GM20431 (cell line): ENCODE data around the gene MPRIP.
"Not testable (repeated sequence)": the region's sequence is repeated elsewhere in the genome, so short reads cannot be mapped to it uniquely, and the experiment has no call there.

ENCODE experiments used
- in situ Hi-C: fragments of 300-500 bp; cut with MseI, MboI; formaldehyde crosslinking; loops from one replicate; pipeline ENCODE4 v1.15.0; 2020; ENCODE audit warnings: low sequenced_read_pairs; ENCODE audit not compliant: unreplicated experiment

Gene MPRIP

DNA sequence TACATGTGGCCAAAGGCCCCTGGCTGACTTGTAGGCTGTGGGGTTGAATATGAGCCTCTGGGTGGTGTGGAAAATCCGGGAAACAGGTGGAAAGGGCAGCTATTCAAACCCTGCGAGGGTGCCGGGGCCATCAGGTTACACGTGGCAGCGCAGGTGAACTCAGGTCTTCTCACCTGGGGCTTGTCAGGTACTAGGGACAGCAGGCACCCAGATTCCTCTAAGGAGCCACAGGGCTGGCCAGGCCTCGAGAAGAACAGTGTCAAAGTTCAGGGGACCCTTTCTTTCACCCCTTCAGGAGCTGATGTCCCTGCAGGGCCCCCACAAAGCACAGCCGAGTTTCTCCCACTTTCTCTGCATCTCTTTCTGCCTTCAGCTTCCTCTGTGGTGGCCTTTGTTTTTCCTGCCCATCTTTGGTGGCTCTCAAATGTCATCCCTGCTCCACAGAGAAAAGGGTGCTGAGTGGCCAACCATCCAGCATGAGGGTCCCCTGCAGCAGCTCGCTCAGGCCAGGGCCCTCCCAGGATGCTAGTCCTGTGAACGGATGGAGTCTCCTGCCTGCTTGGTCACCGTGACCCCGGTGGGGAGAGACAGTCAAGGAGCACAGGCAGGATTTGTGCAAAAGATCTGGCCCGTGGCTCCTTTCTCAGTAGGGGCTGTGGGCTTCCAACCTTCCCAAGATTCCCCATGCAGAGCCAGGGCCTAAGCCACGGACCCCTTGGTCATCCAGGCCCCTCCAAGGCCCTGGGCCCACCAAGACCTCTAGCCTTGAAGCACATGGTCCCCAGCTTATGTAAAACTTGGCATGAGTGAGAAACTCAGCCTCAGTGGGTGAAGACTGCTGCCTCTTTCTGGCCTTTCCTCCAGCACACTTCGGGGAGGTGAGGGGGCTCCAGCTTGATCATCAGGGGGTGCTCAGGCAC lies 28.2 kb upstream of the MPRIP start:
- in situ Hi-C loops: not testable (repeated sequence)

DNA sequence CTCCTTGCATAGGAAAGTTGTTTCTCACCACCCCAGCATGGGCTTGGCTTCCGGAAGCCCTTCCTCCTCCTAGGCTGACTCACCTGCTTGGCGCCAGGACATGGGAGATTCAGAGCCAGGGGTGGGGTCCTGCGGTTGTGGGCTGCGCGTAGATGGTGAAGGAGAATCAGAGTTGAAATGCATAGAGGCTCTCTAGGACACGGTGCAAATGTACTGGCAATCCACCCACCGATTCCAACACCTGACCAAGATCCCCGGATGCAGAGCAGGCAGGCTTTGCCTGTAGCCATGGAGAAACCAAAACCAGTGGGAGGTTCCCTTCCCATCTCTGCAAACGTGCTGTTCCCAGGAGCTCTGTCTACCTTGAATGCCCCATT lies 27.5 kb upstream of the MPRIP start:
- in situ Hi-C loops: not testable (repeated sequence)

DNA sequence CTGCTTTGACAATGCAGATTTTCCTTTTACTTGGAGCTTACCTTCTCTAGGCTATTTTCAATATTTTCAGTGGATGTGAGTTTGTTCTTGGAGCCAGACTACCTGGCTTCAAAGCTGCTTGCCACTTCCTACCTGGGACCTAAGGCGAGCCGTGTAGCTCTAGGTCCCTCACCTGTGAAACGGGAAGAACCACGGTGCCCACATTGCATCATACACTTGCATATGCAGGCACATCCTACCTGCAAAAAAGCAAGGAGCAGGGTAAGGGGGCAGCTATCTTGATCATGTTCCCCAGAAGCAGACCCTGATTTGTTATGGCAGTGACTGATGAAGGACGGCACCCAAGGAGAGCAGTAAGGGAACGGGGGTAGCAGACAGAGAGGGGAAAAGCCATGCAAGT lies 27.0 kb upstream of the MPRIP start:
- in situ Hi-C loops: no loop called here

DNA sequence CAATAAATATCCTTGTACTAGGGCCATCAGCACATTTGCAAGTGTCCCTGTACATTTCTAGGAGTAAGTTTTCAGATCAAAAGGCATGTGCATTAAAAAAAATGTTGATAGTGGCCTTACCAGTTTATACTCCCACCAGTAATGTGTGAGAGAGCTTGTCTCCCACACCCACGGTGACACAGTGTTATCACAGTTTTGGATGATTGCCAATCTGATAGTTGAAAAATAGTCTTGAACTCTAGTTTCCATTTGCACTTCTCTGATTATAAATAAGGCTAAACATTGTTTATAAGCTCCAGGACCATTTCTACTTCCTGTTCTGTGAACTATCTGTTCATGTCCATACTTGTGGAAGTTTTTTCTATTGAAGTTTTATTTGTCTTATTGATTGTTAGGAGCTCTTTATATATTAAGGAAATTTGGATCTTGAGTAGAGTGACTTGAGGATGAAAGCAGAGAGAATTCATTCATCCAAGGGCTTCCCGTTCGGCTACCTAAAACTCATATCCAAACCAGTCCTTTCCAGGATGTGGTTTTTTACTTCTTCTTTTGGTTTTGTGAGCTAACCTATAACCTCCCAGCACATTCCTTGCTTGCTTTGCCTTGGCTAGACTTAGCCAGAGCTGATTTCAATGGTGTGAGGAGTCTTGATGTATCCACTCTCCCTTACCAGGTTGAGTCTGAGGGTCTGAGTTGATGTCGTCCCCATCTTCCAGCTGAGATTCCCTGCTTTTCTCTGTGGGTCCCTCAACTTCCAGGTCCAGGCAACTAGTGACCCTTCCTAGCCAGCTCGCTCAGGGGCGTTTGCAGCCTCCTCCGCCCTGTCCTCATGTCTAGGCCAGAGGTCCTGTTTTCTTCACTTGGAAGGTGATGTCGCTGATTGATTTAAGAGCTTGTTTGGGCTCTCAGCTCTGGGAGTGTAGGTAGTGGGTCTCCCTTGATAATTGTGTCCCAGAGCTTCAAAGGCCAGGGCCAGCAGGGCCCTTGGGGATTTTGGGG lies 25.8 kb upstream of the MPRIP start:
- in situ Hi-C loops: not testable (repeated sequence)

DNA sequence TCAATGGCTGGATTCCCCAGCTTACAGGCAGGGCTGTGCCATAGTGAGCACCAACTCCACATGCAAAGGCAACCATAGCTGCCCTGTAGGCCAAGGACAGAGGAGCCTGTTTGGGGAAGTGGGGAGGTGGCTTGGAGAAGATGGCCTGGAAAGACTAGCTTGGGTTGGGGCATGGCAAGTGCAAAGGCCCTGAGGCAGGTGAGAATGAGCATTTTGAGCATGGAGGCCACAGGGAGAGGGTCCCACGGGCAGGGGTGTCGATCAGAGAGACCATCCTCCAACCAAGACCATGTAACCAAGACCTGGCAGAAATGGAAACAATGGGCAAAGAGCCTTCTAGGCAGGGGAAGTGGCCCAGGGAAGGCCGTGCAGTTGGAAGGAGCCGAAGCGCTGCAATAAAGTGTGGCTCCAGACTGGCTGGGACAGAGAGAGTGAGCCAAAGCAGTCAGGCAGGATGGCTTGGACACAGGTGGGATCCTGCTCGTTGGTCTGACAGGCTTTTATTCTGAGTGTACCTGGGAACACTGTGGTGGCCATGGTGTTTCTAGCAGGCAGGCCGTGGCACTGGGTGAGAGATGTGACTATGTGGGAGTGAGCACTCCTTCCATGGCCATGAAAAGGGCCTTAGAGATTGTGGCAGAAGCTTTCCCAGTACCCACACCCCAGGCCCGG lies 24.8 kb upstream of the MPRIP start:
- in situ Hi-C loops: no loop called here

DNA sequence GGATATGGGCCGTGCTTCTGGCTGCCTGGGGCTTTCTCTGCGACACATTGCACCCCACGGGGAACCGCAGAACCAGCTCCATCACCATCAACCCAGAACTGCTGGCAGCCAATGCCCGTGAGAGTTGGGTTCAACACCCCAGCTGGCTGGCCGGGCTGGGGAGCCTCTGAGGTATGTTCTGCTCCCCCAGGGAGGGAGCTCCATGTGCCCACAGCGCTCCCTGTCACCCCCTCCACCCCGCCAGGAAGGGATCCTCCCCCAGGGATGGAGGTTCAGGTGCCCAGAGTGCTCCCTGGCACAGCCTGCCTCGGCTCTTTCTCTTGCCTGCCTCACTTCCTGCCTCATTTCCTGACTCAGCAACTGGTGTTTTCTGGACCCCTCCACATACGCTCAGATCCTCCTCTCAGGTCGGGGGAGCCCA lies 24.2 kb upstream of the MPRIP start:
- in situ Hi-C loops: no loop called here

DNA sequence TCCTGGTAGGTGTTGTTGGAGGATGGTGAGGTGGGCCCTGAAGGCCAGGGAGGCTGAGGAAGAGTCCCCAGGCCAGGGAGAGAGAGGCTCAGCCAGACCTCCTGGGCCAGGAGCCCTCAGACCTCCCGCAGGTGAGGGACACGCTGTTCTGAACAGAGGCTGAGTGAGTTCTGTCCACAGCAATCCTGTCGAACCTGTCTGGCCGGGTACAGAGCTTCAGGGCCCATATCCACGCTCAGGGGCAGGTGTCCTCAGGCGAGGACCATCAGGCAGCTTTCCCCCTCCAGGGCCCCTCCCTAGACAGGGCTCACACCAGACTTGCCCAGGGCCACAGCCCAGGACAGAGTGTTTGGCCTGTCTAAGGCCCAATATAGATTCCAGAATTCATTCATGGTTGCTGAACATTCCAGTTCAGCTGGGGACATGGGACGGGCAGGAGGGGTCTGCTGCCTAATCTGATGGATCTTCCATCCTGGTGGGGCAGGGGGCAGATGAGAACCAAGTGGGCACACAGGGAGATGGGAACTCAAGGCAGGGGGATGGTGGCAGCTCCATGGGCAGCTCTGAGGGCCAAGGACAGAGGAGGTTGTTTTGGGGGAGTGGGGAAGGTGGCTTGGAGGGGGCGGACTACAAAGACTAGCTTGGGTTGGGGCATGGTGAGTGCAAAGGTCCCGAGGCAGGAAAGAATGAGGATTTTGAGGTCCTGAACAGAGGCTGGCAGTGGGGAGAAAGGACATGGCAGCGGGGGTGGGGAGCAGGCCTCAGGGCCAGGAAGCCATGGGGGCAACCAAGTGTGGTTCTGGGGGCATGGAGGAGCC lies 23.4 kb upstream of the MPRIP start:
- in situ Hi-C loops: no loop called here

DNA sequence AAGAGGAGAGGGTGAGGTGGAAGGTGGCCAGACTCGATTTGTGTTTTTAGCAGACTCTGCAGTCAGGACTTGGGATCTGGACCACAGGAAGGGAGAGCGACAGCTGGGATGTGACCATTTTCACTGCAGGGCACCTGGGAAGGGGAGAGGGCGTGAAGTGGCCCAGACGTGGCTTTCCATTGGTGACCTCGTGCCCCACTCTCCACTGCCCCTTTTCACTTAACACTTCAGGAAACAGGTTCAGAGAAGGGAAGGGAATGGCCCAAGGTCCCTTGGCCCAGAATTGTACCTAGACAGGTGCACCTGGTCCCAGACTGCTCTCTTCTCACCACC lies 22.9 kb upstream of the MPRIP start:
- in situ Hi-C loops: no loop called here

DNA sequence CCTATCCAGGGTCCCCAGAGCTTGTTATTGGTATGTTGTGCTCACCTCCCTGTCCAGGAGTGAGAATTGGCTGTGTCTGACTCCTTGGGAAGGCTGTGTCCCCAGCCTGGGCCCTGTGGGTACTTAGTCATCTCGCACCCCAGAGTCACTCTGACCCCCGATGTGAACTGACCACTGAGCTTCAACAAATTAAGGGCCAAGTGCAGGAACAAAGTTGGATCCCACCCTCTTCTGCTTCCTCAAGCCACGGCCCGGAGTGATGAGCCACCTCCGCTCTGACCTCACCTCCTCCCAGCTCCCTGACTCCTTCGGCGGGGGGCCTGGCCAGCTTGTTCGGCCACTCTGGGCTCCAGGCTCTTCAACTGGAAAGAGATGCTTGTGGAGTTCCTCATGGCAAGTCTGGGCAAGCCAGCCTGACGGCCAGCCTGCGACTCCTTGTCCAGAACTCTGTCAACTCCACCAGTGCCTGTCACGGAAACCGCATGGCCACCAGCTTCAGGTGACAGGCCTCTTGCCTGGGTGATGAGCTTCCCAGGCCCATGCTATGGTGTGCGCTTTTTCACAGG lies 22.3 kb upstream of the MPRIP start:
- in situ Hi-C loops: no loop called here

DNA sequence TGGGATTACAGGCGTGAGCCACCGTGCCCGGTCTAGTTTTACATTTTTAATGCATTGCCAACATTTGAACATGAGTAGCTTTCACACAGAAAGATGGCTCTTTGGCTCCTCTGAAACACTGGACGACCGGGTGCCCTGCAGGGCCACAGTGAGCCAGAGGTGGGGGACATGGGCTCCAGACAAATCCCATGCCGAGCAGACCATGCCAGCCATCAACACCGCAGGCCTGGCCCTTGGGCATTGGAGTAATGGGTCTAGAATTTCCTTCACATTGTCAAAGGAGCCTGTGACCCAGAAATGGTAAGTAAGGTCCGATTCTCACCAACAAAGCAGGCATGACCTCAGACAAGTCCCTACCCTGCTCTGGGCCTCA lies 21.4 kb upstream of the MPRIP start:
- in situ Hi-C loops: no loop called here

DNA sequence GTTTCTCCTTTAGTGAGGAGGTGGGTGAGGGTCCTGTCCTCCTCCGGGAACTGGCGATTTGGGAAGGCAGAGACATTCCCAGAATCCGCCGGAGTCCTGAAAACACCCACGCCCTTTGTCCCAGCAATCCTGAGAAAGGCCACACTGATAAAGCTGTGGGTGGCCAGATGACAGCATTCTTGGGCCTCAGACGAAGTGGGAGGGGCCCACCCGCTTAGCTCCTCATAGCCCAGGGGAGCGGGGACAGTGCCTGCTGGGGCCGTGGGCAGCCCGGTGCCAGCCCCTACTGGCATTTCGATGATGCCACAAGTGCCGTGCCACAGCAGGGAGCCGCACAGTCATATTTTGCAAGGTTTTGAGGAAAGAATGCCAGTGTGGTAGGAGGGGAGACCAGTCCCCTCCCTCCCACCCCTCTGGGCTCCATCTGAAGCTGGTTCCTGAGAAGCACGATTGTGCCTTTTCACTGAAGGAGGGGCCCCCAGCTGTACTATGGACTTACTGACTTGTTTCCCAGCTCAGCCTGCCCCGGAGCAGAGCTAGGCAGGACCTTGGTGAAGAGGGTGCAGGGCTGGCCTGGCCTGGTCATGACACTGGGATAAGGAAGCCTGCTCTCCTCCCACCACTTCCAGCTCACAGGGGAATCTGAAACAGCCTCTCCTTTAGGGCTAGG lies 20.9 kb upstream of the MPRIP start:
- in situ Hi-C loops: no loop called here

DNA sequence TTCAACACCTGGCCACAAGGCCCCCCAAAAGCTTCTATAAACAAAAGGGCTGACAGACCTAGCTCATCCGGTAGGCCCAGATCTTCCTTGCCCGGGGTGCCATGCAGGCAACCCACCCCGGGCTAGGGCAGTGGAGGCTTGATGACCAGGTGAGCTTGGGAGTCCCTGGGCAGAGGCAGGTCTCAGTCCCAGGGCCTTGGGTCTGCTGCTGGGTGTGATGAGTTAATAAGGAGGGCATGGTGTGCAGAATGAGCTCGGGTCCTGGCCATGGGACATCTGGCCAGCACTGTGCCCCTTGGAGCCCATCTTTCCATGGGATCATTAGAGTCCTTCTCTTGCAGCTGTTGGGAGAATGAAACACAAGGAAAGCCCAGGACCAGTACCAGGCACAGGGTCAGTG lies 20.2 kb upstream of the MPRIP start:
- in situ Hi-C loops: no loop called here

DNA sequence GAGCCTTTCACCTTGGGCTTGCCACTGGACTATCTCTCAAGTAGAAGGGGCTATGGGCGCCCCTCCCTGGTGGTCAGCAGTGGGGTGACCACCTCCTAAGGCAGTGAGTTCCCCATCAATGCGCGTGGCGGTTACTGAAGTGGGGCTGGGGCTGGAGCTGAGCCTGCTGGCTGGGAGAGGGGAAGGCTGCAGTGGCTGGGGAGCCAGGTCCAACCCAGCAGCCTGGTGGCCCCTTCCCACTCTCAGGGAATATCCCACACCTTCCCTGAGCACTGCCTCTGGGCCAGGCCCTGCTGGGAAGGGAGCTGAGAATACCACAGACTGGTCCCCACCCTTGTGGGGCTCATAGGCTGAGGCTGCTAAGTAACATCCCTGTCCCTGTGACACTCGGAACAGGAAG lies 19.8 kb upstream of the MPRIP start:
- in situ Hi-C loops: no loop called here

DNA sequence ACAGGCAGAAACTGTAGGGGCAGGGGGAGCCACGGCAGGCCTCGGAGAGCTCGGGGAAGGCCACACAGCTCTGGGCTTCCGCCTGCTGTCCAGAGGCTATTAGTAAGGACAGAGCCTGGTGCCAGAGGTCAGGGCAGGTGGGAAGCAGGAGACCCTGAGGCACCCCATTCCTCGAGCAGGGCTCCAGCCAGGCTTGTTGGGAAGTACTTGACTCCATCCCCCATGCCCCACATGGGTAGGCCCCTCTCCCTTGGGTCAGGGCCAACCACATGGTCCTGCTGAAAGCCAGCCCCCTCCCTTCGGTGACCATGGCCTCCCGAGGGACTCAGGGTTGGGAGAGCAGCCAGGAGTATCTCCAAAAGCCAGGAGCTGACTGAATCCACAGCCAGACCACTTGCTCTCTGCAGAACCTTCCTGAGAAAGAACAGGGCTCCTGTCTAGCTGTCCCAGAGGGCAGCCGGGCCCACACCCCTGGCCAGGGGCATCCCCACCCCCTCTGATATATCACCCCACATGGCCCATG lies 17.4 kb upstream of the MPRIP start:
- in situ Hi-C loops: loop anchor here (25.0 kb wide), 1 partner anchor 287 kb away; the partner anchor contains the start of gene NT5M

DNA sequence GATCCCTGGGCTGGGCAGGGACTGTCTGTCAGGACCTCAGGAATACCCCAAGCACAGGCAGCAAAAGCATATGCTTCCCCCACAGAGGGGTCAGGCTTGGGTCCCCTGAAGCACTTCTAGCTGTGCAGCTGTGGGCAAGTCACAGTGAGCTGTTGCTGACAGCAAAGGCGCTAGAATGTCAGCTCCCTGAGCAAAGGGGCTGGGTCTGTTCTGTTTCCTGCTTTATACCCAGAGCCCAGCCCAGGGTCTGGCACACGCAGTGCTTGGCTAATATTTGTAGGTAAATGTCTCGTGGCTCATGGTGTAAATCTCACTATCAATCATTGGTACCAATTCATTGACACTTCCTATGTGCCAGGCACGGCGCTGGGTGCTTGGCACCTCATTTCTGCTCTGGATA lies 16.6 kb upstream of the MPRIP start:
- in situ Hi-C loops: loop anchor here (25.0 kb wide), 1 partner anchor 287 kb away; the partner anchor contains the start of gene NT5M

DNA sequence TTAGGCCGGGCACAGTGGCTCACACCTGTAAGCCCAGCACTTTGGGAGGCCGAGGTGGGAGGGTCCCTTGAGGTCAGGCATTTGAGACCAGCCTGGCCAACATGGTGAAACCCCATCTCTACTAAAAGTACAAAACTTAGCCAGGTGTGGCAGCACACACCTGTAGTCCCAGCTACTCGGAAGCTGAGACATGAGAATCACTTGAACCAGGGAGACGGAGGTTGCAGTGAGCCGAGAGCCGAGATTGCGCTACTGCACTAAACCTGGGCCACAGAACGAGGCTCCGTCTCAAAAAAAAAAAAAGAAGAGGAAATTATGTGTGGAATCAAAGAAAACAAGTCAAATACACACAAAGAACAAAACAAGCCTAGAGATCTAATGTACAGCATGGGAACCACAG lies 16.1 kb upstream of the MPRIP start:
- in situ Hi-C loops: loop anchor here (25.0 kb wide), 1 partner anchor 286 kb away; the partner anchor contains the start of gene NT5M

DNA sequence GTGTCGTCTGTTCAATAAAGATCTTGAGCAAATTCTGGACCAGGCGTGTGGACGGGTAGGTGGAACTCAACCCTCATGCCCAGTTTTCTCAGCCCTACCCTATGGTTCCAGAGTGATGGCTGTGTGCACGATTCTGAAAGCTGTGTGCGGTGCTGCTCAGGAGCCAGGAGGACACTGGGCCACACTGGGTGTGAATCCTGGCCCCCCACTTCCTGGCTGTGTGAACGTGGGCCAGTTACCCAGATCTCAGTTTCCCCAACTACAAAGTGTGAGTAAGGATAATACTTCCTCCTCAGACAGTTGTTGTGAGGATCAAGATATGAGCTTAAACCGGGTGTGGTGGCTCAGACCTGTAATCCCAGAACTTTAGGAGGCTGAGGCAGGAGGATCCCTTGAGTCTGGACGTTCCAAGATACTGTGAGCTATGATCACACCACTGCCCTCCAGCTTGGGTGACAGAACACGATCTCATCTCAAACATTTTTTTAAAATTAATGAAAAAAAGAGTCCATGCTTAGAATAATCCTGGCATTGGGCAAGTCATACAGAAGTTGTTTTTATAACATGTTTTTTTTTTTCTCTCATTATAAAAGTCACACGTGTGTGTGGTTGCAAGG lies 14.7 kb upstream of the MPRIP start:
- in situ Hi-C loops: loop anchor here (25.0 kb wide), 1 partner anchor 285 kb away; the partner anchor contains the start of gene NT5M
